ENCODE data around the gene RIPOR3. TPM values are rescaled to one million over a fixed set of nuclear protein-coding genes. Genes with fewer than 3 reads are reported as not detected.
"Not testable (repeated sequence)": the region's sequence is repeated elsewhere in the genome, so short reads cannot be mapped to it uniquely, and the experiment has no call there.

RIPOR3 gene
- total RNA-seq, 1 donor from 2014 or later, result 0.53 TPM

- Histone ChIP-seq H3K27me3 (ENCODE audit: control insufficient read depth, insufficient read depth, low read length) (no peaks in the 10 kb centered on the region), H3K4me3 (ENCODE audit: low read depth, low read length) (no peak overlapping the region), H3K36me3 (ENCODE audit: control insufficient read depth, insufficient read depth, low read length) (no peaks in the 10 kb centered on the region)
- DNase-seq (ENCODE audit: low read depth), result no peak
- no peak for FAIRE-seq
- TF ChIP-seq, protein P1, sequence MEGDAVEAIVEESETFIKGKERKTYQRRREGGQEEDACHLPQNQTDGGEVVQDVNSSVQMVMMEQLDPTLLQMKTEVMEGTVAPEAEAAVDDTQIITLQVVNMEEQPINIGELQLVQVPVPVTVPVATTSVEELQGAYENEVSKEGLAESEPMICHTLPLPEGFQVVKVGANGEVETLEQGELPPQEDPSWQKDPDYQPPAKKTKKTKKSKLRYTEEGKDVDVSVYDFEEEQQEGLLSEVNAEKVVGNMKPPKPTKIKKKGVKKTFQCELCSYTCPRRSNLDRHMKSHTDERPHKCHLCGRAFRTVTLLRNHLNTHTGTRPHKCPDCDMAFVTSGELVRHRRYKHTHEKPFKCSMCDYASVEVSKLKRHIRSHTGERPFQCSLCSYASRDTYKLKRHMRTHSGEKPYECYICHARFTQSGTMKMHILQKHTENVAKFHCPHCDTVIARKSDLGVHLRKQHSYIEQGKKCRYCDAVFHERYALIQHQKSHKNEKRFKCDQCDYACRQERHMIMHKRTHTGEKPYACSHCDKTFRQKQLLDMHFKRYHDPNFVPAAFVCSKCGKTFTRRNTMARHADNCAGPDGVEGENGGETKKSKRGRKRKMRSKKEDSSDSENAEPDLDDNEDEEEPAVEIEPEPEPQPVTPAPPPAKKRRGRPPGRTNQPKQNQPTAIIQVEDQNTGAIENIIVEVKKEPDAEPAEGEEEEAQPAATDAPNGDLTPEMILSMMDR (IDR thresholded peaks at IDR 0.05; ENCODE audit: insufficient read depth, low read length, severe bottlenecking), result no peak
Measured at GRCh38 chr20:50708845-50709635, 17.7 kb upstream of the RIPOR3 start.

DNA sequence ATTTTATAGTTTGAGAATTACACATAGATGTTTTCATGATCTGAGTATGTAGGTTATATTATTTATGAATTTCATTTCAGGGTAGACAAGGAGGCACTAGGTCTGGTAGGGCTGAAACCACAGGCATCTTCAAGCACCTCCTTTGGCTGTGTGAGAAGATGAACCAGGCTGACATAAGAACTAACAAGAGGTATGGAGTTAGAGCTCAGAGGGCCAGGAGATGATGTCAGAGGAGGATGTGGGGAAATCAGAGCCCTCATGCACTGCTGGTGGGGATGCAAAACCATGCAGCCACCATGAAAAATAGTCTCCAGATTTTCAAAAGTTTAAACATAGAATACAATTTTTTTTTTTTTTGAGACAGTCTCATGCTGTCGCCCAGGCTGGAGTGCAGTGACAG is 13.6 kb upstream of the RIPOR3 start:
- Histone ChIP-seq H3K27me3 (ENCODE audit: control insufficient read depth, insufficient read depth, low read length) (no peaks in the 10 kb centered on the region), H3K4me3 (ENCODE audit: low read depth, low read length) (no peak overlapping the region), H3K36me3 (ENCODE audit: control insufficient read depth, insufficient read depth, low read length) (no peaks in the 10 kb centered on the region)
- TF ChIP-seq, protein P1 (IDR thresholded peaks at IDR 0.05; ENCODE audit: insufficient read depth, low read length, severe bottlenecking), result no peak
- DNase-seq (ENCODE audit: low read depth), result no peak
- FAIRE-seq, result no peak

GRCh38 chr20:50704514-50704913 is 13.2 kb upstream of the RIPOR3 start:
- Histone ChIP-seq H3K27me3 (ENCODE audit: control insufficient read depth, insufficient read depth, low read length) (no peaks in the 10 kb centered on the region), H3K4me3 (ENCODE audit: low read depth, low read length) (no peak overlapping the region), H3K36me3 (ENCODE audit: control insufficient read depth, insufficient read depth, low read length) (no peaks in the 10 kb centered on the region)
- FAIRE-seq (no peak), DNase-seq (ENCODE audit: low read depth) (no peak)
- TF ChIP-seq, protein P1 (IDR thresholded peaks at IDR 0.05; ENCODE audit: insufficient read depth, low read length, severe bottlenecking), result no peak

DNA sequence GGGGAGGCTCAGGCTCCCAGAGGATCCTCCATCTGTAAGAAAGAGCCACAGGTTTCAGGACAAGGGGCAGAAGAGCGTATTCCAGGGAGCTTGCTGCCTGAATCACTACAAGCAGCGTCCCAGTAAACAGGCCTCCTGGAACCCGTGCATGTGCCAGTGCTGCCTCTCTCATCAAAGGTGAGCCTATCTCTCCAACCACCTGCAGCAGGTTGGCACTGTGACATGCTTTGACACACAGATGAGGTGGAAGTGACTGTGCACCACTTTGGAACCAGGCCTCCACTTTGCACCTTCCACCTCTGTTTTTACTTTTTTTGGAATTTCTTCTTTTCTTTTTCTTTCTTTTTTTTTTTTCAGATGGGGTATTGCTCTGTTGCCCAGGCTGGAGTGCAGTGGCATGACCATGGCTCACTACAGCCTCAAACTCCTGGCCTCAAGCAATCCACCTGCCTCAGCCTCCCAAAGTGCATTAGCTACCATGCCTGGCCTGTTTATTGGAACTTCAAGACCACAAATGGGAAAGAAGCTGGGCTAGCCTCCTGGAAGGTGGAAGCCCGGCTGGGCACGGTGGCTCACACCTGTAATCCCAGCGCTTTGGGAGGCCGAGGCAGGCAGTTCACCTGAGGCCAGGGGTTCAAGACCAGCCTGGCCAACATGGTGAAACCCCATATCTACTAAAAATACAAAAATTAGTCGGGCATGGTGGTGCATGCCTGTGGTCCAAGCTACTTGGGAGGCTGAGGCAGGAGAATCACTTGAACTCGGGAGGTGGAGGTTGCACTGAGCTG is 12.5 kb upstream of the RIPOR3 start:
- H3K4me3 ChIP-seq (ENCODE audit: low read depth, low read length); DNase-seq (ENCODE audit: low read depth); H3K27me3 ChIP-seq (ENCODE audit: control insufficient read depth, insufficient read depth, low read length); H3K36me3 ChIP-seq (ENCODE audit: control insufficient read depth, insufficient read depth, low read length); FAIRE-seq: not testable (repeated sequence)

- Histone ChIP-seq H3K27me3 (ENCODE audit: control insufficient read depth, insufficient read depth, low read length) (no peaks in the 10 kb centered on the region), H3K36me3 (ENCODE audit: control insufficient read depth, insufficient read depth, low read length) (no peaks in the 10 kb centered on the region), H3K4me3 (ENCODE audit: low read depth, low read length) (no peak overlapping the region)
- DNase-seq (ENCODE audit: low read depth) (no peak), FAIRE-seq (no peak)
- TF ChIP-seq, protein P1 (IDR thresholded peaks at IDR 0.05; ENCODE audit: insufficient read depth, low read length, severe bottlenecking), result no peak
Measured at GRCh38 chr20:50701041-50701963, 10.0 kb upstream of the RIPOR3 start.
